Measurements from ENCODE around the gene SLC29A3.

DNA sequence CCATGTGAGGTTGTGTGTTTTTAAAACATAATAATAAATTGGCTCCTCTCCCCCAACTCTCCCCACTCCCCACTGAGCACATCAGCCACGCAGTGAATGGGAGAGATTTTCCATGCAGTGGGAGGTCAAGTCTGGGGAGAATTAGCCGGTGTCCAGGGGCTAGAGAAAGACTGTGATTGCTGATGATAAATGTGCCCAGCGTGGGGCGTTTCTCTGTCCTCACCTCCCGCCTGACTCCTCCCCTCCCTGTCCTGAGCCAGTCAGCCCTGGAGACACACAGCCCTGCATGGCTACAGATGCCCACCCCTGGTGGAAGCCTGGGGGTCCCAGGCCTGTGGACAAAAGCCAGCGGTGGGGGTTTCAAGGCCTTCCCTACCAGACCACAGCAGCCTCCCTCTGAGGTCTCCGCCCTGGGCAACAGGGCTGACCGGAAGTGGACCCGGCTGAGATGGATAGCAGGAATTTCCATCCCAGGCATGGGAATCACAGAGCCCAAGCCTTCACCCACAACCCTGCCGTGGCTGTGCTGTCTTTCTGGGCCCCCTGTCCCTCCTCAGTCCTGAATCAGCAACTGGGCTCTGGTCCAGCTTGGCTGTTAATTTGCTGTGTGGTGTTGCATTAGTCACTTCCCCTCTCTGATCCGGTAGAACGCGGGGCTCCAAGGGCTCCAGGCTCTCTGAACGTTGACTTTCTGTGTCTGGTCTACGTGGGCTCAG lies 46.8 kb upstream of the SLC29A3 start:
- no peak for TF ChIP-seq TARDBP (IDR thresholded peaks at IDR 0.05)
- TF ChIP-seq BHLHE40 (IDR thresholded peaks at IDR 0.05; ENCODE audit: borderline replicate concordance): no peak
- TF ChIP-seq SUZ12 (IDR thresholded peaks at IDR 0.05): no peak
- TF ChIP-seq NFRKB (IDR thresholded peaks at IDR 0.05): no peak
- TF ChIP-seq ARNT (IDR thresholded peaks at IDR 0.05): no peak
- TF ChIP-seq CTBP1 (IDR thresholded peaks at IDR 0.05; ENCODE audit: borderline replicate concordance): no peak
- no peak for TF ChIP-seq FOXM1 (IDR thresholded peaks at IDR 0.05; ENCODE audit: borderline replicate concordance)

All from HEK293T (cell line).